ENCODE measurements around the gene ALAD.
"Not testable (repeated sequence)": the region's sequence is repeated elsewhere in the genome, so short reads cannot be mapped to it uniquely, and the experiment has no call there.

The ALAD gene

DNA sequence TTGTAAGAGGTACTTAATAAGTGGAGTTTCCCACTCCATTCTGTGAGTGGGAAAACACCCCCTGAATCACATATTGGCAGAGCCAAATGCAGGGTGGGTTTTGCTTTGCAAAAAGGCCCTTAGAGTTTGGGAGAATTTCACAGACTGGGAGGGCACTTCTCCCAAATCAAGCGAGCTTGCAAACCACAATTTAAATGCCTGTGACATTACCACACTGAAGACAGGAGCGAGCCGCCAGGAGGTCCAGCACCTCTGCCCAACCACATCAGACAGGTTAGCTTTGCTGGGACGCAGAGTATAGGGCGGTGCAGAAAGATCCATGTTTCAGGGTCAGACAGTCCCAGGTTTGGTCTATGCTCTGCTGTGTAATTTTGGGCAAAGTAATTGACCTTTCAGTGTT is 2.3 kb downstream of the ALAD start:
- no peak for DNase-seq (ENCODE audit: low spot score)

DNA sequence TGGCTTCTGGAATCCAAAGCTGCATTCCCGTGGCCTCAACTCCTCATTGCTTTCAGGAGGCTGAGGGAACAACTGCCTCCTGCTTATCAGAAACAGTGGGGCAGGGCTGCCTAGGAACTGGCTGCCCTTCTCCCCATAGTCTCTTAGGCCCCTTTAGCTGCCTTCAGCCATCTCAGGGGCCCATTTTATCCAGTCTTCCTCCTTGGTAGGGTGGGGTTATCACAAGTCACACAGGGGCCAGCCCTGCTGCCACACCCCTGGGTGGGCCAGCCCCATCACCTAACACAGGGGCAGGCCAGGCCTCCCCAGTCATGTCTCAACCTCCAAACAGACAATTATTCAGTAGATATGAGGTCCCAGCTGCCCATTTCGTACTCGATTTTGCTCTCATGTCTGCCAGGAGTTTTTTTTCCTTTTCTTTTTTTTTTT is 3.9 kb downstream of the ALAD start:
- no peak for DNase-seq (ENCODE audit: low spot score)

DNA sequence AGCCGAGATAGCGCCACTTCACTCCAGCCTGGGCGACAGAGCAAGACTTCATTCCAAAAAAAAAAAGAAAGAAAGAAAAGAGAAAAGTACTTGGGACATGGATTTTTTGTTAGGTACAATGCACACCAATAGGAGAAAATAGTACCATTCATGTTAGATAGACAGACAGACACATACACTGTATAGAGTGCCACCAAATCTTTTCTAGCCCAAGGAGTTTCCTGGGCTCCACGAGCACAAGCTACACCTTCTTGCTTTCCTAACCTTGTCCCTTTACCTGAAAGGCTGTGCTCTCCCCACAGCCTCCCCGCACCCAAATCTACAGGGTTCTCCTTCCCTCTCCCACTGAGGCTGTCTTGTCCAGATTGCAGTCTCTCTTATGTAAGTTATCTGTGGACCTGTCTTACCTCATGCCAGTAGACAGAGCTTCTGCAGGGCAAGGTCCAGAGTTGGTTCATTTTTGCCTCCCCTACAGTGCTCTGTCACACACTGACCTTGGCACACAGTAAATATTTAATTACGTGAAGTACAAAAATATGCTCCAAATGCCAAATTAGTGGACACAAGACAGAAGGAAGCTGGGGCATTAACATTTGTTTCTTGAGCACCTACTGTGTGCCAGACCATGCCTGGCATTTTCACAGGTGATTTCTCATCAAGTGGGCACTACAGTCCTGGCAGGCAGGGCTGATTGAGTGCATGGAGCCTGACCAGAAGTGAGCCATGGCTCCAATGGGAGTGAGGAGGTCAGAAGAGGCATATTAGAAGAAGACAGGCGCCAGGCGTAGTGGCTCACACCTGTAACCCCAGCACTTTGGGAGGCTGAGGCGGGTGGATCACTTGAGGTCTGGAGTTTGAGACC is 5.9 kb downstream of the ALAD start:
- no peak for DNase-seq (ENCODE audit: low spot score)

DNA sequence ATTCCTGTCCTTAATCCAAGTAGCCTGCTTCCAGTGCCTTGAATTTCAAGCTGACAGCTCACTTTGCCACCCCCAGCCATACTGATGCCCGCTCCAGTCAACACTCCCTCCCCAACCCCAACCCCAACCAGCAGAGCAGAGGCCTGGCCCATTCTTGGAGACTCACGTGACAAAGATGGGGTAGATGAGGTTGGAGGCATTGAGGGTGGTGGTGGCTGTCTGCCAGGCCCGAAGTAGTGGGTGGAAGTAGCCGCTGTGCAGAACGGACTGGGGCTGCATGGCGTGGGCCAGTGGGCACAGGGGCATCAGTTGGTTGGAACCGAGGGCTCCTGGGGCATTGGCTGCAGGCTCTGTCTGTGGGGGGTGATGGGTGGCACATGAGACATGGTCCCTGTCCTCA is 7.8 kb downstream of the ALAD start:
- no peak for DNase-seq (ENCODE audit: low spot score)

DNA sequence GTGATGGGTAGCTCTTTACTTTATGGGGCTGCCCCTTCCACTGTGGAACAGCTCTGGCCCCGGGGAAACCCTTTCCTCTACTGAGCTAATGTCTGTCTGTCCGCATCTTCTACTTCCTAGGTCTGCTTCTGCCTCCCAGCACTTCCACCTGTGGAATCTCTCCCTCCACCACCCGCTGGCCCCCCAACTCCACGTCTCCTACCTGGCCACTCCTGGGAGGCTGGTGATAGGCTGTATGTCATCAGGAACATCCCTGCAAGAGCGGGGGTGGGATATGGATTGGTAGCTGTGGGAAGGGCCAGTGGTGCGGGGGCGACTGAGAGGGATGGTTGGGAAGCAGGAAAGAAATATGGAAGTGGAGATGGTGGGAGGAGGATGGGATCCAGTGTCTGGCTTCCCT is 9.2 kb downstream of the ALAD start:
- DNase-seq (ENCODE audit: low spot score) = no peak

DNA sequence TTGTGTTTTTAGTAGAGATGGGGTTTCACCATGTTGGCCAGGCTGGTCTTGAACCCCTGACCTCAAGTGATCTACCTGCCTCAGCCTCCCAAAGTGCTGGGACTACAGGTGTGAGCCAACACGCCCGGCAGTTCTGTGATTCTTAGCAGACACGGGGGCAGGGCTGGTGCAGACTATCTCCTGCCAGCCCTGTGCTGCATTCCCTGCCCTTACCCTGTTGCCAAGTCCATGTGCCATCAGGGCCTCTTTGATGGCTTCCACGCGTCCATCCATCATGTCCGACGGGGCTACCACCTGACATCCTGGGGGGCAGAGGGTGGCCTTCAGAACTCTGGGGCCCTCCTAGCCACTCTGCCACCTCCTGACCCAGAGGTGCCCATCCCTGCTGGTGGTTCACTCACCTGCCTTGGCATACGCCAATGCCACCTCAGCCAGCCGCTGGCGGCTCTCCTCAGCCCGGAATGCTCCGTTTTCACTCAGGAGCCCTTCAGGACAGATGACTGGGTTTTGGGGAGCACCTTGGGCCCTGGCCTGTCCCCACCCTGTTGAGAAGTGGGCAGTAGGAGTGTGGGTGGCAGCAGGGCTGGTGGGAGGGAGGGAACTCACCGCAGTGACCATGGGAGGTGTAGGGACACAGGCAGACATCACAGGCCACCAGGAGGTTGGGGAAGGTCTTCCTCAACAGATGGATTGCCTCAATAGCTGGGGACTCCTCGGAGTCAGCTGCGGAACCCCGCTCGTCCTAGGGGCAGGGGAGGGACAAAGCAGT is 10.7 kb downstream of the ALAD start:
- DNase-seq (ENCODE audit: low spot score) = no peak

DNA sequence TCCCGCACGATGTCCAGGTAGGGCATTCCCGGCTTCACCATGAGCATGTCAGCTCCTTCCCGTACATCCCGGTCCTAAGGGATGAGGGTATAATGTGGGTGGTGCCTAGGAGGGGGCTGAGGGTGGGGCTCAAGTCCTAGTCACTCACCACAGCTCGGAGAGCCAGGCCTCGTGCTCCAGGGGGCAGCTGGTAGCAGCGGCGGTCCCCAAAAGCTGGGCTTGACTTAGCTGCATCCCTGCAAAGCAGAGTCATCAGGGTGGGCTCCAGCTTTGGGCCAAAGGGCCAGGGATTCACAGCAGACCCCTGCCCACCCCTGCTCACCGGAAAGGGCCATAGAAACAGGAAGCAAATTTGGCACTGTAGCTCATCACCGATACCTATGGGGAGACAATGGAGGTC is 11.6 kb downstream of the ALAD start:
- DNase-seq (ENCODE audit: low spot score) = no peak

DNA sequence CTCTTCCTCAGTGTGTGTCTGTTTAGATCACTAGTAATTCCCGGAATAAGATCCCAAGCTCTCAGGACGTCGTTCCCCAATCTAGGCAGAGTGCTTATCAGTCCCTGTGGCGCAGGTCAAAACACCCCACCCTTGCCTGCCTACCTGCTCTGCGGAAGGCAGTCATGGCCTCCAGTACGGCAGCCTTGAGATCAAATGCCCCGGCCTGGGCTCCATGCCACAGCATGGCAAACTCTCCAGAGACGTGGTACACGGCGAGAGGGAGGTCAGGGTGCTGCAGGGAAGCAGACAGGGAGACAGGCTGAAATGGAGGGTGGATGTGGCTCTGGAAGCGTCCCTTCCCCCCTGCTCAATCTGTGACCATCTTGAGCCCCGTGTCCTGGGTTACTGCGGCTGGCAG is 12.3 kb downstream of the ALAD start:
- DNase-seq (ENCODE audit: low spot score) = no peak

DNA sequence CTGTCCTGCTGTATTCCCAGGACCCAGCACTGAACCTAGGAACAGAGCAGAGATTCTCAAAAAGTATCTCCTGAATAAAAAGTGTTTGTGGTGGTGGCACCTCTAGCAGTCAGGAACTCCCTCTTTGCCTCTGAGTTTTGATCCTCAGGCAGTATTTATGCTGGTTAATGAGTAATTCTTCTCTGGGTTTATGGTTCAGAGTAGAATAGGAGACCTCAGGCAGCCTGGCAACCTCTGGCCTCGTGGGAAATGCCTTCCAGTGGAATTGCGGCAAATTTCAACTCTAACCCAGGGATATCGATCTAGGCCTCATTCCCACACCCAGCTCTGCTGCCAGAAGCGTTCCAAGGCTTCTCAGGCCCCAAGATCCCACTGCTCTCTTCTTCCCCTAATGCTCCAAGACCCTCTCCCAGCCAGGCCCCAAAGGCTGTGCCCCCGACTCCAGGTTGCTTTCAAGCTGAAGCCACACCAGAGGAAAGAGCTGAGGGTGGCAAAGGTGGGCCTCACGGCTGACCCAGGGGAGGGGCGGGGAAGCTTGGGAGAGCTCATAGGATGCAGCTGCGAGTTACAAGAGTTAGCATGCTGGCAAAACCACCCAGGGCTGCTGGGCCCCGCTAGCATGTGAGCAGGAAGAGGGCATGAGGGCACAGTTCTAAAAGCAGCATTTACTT is 13.4 kb downstream of the ALAD start:
- DNase-seq (ENCODE audit: low spot score) = no peak

DNA sequence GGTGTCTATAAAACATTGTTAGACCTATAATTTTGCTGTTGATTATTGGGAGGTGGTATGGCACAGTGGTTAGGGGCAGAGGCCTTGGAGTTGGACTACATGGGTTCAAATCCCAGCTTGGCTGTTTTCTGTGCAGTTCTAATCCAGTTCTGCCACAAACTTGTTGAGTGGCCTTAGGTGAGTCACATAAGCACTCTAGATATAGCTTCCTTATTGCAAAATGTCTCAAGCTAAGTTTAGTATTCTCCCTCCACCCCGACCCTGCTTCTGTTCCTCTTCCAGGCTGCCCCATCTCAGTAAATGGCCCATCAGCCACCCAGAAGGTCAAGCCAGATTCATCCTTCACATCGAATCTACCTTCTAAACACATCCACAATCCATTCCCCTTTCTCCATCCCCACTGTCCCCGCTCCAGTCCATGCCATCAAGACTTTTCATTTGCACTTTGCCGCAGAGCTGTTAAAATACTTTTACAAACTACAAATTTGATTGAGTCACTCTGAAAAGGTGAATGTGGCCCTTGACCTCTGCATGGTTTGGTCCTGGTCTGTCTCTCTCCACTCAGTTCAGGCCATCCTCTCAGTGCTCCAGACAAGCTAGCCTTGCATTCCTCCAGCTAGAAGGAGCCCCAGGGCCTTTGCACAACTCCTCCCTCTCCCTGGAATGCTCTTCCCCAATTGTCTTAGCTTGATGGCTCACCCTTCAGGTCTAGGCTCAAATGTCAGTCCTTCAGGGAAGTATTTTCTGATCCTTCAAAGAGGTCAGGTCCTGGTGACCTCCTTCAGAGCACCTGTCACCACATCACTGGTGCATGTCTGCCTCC is 14.3 kb downstream of the ALAD start:
- DNase-seq (ENCODE audit: low spot score) = no peak

DNA sequence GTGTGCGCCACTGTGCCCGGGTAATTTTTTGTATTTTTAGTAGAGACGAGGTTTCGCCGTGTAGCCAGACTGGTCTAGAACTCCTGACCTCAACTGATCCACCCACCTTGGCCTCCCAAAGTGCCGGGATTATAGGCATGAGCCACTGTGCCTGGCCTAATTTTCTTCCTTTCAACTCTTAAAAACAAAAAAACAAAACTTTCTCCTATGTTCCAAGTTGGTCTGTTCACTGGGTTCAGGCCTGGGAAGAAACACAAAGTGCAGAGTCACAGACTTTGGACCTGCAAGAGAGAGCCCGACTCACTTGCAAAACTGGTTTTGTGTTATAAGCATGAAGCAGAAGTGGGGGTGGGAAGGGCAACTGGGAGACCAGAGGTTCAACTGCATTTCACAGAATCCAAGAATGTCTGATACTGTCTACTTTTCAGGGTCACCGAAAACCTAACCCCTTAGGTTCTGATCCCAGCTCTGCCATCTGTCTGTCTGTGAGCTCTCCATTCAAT is 19.1 kb downstream of the ALAD start:
- DNase-seq (ENCODE audit: low spot score) = peak; percentile 66

DNA sequence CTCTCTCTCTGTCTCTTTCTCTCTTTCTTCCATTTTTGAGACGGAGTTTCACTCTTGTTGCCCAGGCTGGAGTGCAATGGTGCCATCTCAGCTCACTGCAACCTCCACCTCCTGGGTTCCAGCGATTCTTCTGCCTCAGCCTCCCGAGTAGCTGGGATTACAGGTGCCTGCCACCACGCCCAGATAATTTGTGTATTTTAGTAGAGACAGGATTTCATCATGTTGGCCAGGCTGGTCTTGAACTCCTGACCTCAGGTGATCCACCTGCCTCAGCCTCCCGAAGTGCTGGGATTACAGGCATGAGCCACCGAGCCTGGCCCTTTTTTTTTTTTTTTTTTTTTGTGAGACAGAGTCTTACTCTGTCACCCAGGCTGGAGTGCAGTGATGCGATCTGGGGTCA is 19.6 kb downstream of the ALAD start:
- not testable (repeated sequence) for DNase-seq (ENCODE audit: low spot score)

DNA sequence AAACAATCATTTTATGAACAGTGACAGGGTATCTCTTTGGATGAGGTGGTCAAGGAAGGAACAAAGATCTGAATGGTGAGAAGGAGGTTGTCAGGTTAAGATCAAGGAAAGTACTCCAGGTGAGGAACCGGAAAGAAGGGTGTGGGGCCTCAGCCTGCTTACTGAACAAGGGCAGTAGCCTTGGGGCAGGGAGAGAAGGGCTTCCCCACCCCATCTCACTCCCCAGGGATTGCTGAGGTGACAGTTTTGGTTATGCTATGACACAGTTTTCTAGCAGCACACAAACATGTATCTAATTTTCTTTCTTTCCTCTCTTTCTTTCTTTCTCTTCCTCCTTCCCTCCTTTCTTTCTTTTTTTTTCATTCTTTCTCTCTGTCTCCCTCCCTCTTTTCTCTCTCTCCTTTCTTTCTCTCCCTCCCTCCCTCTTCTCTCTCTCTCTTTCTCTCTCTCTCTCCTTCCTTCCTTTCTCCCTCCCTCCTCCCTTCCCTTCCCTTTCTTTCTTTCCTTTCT is 20.2 kb downstream of the ALAD start:
- DNase-seq (ENCODE audit: low spot score) = peak; percentile 18

DNA sequence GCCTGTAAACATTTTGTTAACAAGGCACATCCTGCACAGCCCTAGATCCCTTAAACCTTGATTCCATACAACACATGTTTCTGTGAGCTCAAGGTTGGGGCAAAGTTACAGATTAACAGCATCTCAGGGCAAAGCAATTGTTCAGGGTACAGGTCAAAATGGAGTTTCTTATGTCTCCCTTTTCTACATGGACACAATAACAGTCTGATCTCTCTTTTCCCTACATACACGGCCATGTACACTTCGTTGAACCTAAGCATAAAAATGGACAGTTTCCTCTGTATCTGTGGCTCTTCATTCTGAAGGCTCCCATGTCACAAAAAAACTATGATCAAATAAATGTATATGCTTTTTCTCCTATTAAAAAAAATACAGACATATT is 21.3 kb downstream of the ALAD start:
- DNase-seq (ENCODE audit: low spot score) = not testable (repeated sequence)

DNA sequence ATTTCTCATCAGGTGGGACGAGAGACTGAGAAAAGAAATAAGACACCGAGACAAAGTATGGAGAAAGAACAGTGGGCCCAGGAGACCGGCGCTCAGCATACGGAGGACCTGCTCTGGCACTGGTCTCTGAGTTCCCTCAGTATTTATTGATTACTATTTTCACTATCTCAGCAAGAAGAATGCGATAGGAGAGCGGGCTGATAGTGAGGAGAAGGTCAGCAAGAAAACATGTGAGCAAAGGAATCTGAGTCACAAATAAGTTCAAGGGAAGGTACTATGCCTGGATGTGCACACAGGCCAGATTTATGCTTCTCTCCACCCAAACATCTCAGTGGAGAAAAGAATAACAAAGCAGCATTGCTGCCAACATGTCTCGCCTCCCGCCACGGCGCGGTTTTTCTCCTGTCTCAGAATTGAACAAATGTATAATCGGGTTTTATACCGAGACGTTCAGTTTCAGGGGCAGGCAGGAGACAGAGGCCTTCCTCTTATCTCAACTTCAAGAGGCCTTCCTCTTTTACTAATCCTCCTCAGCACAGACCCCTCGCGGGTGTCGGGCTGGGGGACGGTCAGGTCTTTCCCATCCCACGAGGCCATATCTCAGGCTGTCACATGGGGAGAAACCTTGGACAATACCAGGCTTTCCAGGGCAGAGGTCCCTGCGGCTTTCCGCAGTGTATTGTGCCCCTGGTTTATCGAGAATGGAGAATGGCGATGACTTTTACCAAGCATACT is 21.8 kb downstream of the ALAD start:
- DNase-seq (ENCODE audit: low spot score) = not testable (repeated sequence)

DNA sequence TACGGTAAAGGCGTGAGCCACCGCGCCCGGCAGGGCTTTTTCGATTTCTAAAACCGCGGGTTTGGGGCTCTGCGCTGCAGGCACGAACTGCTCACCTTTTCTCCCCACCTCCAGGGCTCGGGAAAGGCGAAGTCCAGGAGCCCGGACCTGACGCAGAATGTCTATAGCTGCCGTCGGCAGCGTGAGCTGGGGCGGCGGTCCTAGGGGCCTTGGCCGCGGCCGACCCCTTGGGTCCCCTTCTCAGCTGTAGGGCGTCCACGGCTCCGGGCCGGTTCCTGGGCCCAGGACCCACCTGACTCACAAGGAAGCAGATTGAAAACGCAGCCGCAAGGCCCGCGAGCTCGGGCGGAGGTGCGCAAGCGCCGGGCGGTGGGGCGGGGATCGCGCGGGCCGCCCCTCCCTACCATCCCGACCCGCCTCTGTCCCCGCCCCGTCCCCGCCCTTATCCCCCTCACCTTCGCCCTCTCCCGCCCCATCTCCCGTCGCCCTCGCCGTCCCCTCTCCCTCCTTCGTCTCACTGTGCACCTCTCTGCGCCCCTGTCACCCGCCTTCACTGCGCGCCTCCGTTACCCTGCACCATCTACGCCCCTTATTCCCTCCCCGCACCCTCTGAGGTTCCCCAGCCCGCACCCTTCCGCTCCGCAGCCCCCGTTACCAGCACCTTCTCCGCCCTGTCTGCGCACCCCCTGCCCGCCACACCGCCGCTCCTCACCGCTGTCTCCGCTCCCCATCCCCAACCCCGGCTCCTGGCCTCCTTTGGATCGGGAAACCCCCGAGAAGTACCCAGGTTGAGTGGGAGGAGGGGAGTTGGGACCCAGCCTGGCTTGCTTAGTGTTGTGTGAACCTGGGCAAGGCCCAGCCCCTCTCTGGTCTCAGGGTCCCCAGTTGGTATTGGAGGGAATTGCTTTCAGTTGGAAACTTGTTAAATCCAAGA is 24.2 kb downstream of the ALAD start, which contains the start of gene HDHD3:
HDHD3 (minus strand) TSS at position 353 of the 934 bp plus-strand sequence. CDS start 2,632 bp downstream, outside the sequence.
- DNase-seq (ENCODE audit: low spot score) = peak; percentile 86

DNA sequence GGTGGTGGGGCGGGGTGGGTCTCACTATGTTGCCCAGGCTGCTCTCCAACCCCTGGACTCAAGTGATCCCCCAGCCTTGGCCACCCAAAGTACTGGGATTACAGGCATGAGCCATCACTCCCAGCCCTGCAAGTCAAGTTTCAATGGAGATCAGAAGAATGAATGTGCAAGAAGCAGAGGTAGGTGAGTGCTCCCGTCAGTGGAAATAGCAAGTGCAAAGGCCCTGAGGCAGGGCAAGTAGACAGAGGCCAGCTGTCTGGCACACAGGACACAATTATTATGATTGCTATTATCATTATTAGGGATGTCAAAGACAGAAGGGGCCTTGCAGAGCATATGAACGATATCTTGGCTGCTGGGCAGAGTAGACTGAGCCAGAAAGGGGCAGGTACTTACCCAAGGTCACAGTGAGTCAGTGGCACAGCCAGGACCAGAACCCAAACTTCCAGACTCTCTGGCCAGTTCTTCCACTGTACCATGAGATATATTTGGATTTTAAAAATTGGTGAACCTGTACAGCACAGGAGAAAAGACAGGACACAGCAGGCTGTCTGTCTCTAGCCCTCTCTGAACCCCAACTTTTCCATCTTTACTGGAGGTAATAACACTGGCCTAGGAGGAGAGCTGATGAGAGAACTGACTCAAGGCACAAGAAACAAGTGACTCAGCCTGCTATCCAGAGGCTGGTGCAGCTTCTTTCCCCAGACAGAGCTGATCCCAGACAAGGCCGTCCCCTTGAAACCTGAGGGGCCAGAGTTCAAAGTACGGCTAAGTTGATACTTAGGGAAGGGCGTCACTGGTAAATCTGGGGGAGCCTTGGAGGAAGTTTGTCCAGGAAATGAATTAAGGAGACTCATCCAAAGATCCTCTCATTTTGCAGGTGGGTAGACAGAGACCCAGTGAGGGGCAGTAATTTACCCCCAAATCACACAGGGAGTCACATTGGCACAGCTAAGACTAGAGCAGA is 25.7 kb downstream of the ALAD start:
- DNase-seq (ENCODE audit: low spot score) = peak; percentile 75

DNA sequence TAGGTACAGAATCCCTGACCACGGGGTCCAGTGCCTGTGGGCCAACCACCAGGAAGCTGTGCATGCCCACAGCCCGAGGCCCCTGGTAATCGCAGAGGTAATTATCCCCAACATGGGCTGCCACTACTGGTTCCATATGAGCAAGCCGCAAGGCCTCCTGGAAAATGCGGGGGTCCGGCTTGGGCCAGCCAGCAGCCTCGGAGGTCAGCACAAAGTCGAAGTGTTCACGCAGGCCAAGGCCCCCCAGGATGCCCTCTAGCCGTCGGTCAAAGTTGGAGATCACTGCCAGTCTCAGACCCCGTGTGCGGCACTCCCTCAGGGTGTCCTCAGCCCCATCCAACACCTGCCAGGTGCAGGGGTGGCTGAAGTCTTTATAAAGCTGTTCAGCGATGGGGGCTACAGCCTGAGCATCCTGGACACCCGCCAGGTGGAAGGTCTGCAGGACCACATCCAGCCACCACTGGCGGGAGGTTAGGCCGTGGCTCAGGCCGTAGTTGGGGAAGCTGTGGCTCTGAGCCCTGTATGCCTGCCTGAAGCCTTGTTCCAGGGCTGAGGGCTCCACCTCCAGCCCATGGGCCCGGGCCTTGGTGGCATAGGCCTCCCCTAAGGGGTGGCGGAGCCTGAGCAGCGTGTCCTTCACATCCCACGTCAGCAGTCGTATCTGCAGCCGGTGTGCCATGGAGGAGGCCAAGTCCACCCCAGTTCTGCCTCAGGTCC is 27.2 kb downstream of the ALAD start:
- no peak for DNase-seq (ENCODE audit: low spot score)
